ENCODE data around the gene JMJD1C.

- TF ChIP-seq POLR2A (IDR thresholded peaks at IDR 0.05) (no peak), CTCF (IDR thresholded peaks at IDR 0.05) (no peak)
These were observed 5.2 kb upstream of the JMJD1C start for GRCh38 chr10:63470928-63471327.

All from adrenal gland (tissue), 5 donors.